Hepatocyte (in vitro differentiated cells): ENCODE results near the gene SLC6A11.

Experiments used
- EZH2 ChIP-seq: fragments of 200-600 bp; sonication (generic); IDR thresholded peaks from 2 replicates; pipeline ENCODE4 v1.6.1; 2016; ENCODE audit warnings: antibody characterized with exemption, mild to moderate bottlenecking, borderline replicate concordance
- TF ChIP-seq, protein P1 (sequence below): fragments of 200-600 bp; sonication (generic); IDR thresholded peaks from 2 replicates; pipeline ENCODE4 v1.5.1; 2016; ENCODE audit warnings: antibody characterized with exemption, mild to moderate bottlenecking; ENCODE audit not compliant: poor library complexity

- TF ChIP-seq, protein P1, sequence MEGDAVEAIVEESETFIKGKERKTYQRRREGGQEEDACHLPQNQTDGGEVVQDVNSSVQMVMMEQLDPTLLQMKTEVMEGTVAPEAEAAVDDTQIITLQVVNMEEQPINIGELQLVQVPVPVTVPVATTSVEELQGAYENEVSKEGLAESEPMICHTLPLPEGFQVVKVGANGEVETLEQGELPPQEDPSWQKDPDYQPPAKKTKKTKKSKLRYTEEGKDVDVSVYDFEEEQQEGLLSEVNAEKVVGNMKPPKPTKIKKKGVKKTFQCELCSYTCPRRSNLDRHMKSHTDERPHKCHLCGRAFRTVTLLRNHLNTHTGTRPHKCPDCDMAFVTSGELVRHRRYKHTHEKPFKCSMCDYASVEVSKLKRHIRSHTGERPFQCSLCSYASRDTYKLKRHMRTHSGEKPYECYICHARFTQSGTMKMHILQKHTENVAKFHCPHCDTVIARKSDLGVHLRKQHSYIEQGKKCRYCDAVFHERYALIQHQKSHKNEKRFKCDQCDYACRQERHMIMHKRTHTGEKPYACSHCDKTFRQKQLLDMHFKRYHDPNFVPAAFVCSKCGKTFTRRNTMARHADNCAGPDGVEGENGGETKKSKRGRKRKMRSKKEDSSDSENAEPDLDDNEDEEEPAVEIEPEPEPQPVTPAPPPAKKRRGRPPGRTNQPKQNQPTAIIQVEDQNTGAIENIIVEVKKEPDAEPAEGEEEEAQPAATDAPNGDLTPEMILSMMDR = no peak
- TF ChIP-seq EZH2 = no peak
Observed at GRCh38 chr3:10933805-10934481, 117.9 kb downstream of the SLC6A11 start.
